ENCODE measurements around the gene ATP8B4. TPM values are rescaled to one million over a fixed set of nuclear protein-coding genes. Genes with fewer than 3 reads are reported as not detected.
"Not testable (repeated sequence)": the region's sequence is repeated elsewhere in the genome, so short reads cannot be mapped to it uniquely, and the experiment has no call there.

The ATP8B4 gene
- total and polyA plus RNA-seq, 3 donors from 2014 or later = 2.4 to 6.1 (median 2.5) TPM

DNA sequence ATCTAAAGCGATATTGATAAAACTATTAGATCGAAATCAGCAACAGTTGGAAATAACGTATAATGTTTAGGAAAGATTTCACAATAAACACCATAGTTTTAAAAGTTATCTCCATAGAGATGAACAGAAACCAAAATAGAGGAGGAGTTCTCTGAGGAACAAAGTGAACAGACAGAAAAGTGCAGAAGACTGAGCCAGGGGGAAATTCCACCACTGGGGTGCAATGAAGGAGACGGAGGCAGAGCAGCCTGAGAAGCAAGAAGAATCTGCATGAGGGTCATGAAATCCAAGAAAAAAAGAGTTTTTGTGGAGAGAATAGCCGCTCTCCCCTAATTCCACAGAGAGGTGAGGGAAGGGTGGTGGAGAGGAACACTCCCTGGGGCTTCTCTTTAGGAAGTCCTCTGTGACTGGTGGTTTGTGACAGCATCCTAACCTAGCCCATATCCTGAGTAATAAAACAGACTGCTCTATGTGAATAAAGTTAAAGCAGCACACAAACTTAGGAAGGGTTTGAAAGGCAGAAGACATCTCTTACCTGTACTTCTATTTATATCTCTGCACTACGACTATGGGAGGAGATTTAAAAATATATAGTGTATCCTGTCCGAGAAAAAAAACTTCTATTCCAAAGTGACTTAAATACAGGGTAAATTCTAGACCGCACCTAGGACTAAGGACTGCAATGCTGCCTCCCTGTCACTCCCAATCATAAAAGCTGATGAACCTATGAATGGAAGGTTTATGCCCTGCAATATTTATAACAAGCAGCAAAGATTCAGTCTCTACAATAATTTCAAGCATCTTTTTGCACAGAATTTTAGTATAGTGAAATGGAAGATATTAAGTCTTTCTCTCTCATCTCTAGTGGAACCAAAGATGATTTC lies 22.9 kb downstream of the ATP8B4 start:
- H3K27me3 ChIP-seq = no peaks in the 10 kb centered on the region
- no peaks in the 10 kb centered on the region for H3K9me3 ChIP-seq
- no peaks in the 10 kb centered on the region for H3K4me1 ChIP-seq
- no peak for DNase-seq
- H3K36me3 ChIP-seq (ENCODE audit: low read depth, missing control alignments) = no peaks in the 10 kb centered on the region
- intact Hi-C loops (cut with DNase I; ENCODE audit: low total_unique reads) = no loop called here
- 72 to 80% methylated on average over 8 of the region's 8 CpGs for WGBS, 2 donors
- no peak overlapping the region for H3K27ac ChIP-seq
- no peak overlapping the region for H3K4me3 ChIP-seq
- TF ChIP-seq POLR2A (IDR thresholded peaks at IDR 0.05) = no peak
- TF ChIP-seq, protein P1, sequence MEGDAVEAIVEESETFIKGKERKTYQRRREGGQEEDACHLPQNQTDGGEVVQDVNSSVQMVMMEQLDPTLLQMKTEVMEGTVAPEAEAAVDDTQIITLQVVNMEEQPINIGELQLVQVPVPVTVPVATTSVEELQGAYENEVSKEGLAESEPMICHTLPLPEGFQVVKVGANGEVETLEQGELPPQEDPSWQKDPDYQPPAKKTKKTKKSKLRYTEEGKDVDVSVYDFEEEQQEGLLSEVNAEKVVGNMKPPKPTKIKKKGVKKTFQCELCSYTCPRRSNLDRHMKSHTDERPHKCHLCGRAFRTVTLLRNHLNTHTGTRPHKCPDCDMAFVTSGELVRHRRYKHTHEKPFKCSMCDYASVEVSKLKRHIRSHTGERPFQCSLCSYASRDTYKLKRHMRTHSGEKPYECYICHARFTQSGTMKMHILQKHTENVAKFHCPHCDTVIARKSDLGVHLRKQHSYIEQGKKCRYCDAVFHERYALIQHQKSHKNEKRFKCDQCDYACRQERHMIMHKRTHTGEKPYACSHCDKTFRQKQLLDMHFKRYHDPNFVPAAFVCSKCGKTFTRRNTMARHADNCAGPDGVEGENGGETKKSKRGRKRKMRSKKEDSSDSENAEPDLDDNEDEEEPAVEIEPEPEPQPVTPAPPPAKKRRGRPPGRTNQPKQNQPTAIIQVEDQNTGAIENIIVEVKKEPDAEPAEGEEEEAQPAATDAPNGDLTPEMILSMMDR (IDR thresholded peaks at IDR 0.05) = no peak

DNA sequence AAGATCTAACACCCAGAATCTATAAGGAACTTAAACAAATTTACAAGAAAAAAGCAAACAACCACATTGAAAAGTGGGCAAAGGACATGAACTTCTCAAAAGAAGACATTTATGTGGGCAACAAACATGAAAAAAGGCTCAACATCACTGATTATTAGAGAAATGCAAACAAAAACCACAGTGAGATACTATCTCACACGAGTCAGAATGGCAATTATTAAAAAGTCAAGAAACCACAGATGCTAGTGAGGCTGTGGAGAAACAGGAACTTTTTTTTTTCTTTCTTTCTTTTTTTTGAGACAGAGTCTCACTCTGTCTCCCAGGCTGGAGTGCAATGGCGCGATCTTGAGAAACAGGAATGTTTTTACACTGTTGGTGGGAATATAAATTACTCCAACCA lies 29.6 kb downstream of the ATP8B4 start:
- H3K4me1 ChIP-seq; H3K9me3 ChIP-seq; H3K27ac ChIP-seq; intact Hi-C loops (cut with DNase I; ENCODE audit: low total_unique reads); H3K36me3 ChIP-seq (ENCODE audit: low read depth, missing control alignments); H3K4me3 ChIP-seq; DNase-seq; H3K27me3 ChIP-seq: not testable (repeated sequence)
- 79 to 85% methylated on average over 3 of the region's 3 CpGs for WGBS, 2 donors

DNA sequence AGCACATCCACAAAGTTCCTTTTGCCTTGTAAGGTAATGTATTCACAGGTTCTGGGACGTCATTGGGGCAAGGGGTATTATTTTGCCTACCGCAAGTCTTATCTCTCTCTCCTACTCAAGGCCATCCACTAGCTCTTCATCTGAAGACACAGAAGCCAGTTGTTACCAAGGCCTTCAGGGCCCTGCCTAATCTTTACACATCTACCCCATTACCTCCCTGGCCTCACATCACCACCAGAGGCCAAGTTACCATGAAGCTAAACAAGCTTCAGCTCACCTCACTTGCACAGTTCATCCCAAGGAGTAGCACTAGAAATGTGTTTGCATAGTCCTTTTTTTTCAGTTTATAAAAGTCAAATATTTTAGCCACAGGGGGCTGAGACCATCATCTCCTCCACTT lies 34.1 kb downstream of the ATP8B4 start:
- intact Hi-C loops (cut with DNase I; ENCODE audit: low total_unique reads) = no loop called here
- no peak for DNase-seq
- Histone ChIP-seq H3K4me3 (no peak overlapping the region), H3K36me3 (ENCODE audit: low read depth, missing control alignments) (no peaks in the 10 kb centered on the region), H3K27me3 (no peaks in the 10 kb centered on the region), H3K9me3 (no peaks in the 10 kb centered on the region), H3K4me1 (no peaks in the 10 kb centered on the region), H3K27ac (no peak overlapping the region)
- no peak for TF ChIP-seq POLR2A (IDR thresholded peaks at IDR 0.05)
- TF ChIP-seq, protein P1 (IDR thresholded peaks at IDR 0.05) = no peak
- 50 to 81% methylated on average over 2 of the region's 2 CpGs for WGBS, 2 donors

DNA sequence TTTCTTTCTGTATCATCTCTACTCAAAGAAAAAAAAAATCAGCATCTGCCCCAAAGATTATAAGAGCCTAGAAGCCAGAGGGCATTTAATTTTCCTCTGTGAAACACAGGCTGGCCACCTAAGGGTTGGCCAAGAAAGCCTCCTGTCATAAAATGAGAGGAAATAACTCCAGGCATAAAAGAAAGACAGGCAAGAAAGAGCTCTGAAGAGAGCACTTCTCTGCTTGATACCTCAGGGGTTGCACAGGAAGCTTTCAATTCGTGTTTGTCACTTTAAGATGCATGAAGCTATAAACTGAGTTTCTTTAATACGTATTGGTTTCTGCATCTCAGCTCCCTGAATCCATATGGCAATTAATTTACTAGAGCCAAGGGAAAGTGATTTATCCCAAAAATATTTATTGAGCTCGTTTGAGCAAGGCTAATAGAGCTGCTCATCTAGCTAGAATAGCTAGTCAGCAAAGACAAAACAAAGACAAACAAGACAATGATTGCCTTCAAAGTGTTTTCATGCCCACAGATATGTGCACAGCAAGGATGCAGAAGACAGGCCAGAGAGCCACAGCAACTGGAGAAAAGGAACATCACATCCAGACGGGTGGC lies 35.5 kb downstream of the ATP8B4 start:
- DNase-seq = no peak
- Histone ChIP-seq H3K27me3 (no peaks in the 10 kb centered on the region), H3K36me3 (ENCODE audit: low read depth, missing control alignments) (no peaks in the 10 kb centered on the region), H3K4me1 (no peaks in the 10 kb centered on the region), H3K4me3 (no peak overlapping the region), H3K9me3 (no peaks in the 10 kb centered on the region), H3K27ac (no peak overlapping the region)
- TF ChIP-seq, protein P1 (IDR thresholded peaks at IDR 0.05) = no peak
- TF ChIP-seq POLR2A (IDR thresholded peaks at IDR 0.05) = no peak
- WGBS, 2 donors = 69 to 76% methylated on average over 4 of the region's 4 CpGs
- intact Hi-C loops (cut with DNase I; ENCODE audit: low total_unique reads) = no loop called here

DNA sequence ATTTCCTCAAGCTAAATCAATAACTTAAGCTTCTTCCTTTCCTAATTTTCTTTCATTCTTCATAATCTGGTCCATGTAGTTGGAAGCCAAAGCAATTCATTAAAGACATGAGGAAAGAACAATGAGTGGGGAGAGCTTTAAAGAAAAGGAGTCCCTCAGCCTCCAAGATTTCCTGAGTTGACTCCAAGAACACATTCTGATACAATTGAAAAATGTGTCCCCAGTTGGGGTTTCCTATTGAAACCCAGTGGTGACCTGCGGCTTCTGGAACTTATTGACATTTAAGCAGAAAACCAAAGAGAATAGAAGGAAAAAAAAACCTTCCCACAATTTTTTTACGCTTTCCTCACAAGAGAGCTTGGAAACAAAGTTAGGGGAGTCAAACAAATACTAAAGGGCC lies 37.0 kb downstream of the ATP8B4 start:
- no peaks in the 10 kb centered on the region for H3K9me3 ChIP-seq
- no peak for DNase-seq
- no peaks in the 10 kb centered on the region for H3K36me3 ChIP-seq (ENCODE audit: low read depth, missing control alignments)
- H3K4me1 ChIP-seq = no peaks in the 10 kb centered on the region
- TF ChIP-seq, protein P1 (IDR thresholded peaks at IDR 0.05) = no peak
- H3K4me3 ChIP-seq = no peak overlapping the region
- no peaks in the 10 kb centered on the region for H3K27me3 ChIP-seq
- H3K27ac ChIP-seq = no peak overlapping the region
- intact Hi-C loops (cut with DNase I; ENCODE audit: low total_unique reads) = no loop called here
- 46 to 48% methylated on average over 2 of the region's 2 CpGs for WGBS, 2 donors

Measured in testis (tissue), 3 donors.